SW 1271 (cell line): Measurements from ENCODE around the gene ADCY1.
A peak's percentile ranks its signal among the peaks of the same experiment; 100 is the strongest.
"Not testable (repeated sequence)": the region's sequence is repeated elsewhere in the genome, so short reads cannot be mapped to it uniquely, and the experiment has no call there.

Source experiments
- DNase-seq, 2 experiments: peaks; one replicate each; lab custom pipeline; 2025; lab: John Stamatoyannopoulos, UW

ADCY1 gene

DNA sequence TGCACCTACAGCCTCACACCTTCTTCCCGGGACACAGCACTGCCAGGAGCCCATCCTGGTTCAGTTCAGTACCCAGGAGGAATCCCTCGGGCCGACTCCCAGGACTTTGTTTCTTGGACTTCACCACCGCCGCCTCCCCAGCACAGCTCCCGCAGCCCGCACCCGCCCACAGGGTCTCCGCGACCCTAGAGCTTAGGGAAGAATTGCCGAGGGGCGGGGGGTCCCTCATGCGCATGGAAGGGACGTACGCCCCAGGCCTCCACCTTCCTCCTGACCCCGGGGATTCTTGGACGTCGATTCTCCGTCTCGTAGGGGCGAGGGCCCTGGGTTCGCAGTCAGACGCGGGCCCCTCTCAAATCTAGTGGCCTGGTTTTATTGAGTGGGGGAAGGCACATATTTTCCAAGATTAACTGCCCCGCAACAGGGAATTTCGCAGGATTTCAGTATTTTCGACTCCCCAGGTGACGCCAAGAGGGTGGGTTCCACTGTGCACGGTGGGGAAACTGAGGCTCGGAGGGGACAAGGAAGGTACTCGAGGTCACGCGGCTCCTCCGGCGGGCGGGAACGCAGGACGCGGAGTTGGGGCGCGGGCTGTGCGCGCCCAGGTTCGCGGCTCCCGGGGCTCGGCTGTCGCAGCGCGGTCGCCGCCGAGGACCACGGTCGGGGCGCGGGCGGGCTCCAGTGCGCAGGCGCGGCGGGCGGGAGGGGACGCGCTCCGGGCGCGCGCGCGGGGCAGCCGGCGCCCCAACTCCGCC lies at the start of gene ADCY1:
Gene ADCY1 (plus strand): TSS at position 708 of the 755 bp plus-strand sequence. CDS start 176 bp downstream, outside the sequence.
- DNase-seq, result no peak

DNA sequence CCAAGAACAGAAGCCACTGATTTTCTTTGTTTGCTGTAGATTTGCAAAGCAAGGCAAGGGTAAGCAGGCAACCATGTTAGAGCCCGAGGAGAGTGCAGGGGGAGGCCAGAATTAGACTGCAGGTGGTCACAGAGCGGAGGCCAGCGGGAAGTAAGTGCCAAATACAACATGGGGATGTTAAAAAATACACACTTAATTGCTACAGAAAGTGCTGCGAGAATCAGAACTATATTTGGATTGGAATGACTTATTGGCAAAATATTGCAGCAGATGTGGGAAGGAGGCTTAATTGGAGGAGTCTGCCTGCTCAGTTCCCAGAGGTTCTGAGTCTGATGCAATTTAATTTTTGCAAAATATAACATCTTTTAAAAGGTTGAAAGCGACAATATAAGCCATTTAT lies 49.7 kb upstream of the ADCY1 start:
- no peak for DNase-seq

DNA sequence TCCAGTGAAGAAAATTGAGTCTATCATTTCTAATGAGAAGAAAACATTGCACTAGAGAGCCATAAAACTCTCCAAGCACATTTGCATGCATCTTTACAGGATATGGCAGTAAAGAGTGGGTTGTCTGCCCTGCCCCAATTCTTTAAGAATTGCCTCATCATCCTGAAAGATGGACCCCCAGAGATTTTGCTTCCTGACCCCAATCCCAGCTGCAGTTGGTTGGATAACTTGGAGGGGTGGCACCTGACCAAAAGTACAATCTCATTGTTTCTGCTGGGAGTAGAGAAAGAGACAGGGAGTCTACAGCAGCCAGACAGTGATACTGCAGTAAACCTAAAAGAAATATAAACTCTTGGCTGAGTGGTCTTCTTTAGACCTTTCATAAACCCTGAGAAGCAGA lies 49.1 kb upstream of the ADCY1 start:
- no peak for DNase-seq

DNA sequence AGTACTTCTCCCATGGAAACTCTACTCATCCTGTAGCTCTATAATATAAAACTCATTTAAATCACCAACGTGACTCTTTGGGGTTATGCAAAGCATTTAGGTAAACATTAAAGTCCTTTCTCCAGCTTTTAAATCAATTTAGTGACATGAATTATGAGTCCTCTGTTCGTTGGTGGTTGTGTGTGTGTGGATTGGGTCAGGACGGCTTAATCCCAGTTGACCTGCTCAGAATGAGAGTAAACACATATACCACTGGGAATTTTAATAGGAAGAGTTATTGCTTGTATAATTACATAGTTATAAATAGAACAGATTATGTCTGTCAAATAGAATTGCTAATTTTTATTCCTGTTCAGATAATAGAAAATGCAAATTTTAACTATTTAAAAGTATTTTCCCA lies 30.7 kb upstream of the ADCY1 start:
- DNase-seq, result no peak

DNA sequence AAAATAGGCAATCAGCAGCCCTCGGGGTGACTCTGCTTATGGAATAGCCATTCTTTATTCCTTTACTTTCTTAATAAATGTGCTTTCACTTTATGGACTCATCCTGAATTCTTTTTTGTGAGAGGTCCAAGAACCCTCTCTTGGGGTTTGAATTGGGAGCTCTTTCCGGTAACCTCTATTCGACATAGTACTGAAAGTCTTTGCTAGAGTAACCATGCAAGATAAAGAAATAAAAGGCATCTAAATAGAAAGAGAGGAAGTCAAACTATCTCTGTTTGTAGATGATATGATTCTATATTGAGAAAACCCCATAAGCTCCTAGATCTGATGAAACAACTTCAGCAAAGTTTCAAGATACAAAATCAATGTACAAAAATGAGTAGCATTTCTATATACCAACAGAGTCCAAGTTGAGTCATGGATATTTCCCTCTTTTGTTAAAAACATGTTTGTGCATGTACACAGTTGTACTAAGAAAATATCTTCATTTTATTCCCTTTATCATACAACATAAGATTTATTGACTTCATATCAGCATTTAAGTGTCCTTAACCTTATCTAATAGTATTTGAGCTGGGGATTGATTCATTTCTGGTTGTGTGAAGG lies 29.0 kb upstream of the ADCY1 start:
- not testable (repeated sequence) for DNase-seq

DNA sequence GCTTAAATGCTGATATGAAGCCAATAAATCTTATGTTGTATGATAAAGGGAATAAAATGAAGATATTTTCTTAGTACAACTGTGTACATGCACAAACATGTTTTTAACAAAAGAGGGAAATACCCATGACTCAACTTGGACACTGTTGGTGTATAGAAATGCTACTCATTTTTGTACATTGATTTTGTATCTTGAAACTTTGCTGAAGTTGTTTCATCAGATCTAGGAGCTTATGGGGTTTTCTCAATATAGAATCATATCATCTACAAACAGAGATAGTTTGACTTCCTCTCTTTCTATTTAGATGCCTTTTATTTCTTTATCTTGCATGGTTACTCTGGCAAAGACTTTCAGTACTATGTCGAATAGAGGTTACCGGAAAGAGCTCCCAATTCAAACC lies 25.3 kb upstream of the ADCY1 start:
- DNase-seq, result not testable (repeated sequence)

DNA sequence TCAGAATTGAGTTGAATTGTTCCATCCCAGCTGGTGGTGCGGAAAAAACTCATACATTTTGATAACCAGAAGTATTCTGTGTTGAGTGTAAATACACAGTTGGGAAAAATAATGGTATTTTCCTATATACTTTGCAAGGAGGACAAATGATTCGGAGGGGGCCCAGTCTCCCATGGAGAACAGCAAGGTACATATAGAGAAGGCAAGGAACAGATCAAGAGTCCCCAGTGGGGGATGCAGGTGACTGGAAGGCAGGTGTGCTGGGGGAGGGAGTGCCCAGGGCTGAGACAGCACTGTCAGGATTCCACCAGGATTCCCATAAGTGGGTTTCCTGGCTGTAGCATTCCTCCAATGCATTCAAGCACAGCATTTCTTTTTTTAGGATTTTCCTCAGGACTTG lies 10.8 kb upstream of the ADCY1 start:
- no peak for DNase-seq

DNA sequence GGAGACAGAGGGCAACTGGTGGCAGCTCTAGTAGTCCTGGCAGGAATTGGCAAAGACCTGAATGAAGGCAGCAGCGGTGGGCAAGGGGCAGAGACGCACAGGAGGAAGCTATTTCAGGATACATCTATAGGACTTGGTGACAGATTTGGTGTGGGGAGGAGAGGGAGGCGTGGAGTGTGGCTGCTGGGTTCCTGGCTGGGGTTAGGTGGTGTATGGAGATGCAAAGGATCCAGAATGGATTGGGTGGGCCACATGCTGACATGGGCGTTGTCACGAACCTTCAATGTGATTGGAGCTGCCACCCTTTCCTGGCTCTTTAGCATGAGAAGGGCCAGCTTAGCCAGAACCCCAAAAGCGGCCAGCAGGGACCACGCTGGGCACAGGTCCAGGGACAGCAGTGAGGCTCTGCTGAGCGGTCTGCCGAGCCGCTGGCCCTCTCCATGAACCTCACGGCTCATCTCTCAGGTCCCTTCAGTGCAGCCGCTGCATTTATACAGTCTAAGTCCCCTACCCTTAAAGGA lies 10.2 kb upstream of the ADCY1 start:
- no peak for DNase-seq

DNA sequence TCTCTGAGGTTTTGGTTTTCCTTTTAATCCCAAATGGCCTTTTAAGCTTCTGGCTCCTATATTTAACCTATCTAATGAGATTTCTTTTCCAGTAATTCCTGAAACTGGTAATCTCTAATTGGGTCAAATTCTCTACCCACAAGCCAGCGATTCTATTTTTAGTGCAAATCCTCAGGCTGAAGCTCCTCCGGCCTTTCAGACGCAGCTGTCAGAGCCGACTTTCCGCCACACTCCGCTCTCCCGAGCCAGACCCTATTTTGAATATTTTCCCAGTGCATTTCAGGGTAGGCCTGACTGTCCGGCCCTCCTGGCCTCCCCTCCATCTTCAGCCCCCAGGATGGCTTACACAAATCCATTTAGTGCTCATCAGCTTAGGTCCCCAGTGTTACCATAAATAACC lies 9.7 kb upstream of the ADCY1 start:
- DNase-seq, result no peak

DNA sequence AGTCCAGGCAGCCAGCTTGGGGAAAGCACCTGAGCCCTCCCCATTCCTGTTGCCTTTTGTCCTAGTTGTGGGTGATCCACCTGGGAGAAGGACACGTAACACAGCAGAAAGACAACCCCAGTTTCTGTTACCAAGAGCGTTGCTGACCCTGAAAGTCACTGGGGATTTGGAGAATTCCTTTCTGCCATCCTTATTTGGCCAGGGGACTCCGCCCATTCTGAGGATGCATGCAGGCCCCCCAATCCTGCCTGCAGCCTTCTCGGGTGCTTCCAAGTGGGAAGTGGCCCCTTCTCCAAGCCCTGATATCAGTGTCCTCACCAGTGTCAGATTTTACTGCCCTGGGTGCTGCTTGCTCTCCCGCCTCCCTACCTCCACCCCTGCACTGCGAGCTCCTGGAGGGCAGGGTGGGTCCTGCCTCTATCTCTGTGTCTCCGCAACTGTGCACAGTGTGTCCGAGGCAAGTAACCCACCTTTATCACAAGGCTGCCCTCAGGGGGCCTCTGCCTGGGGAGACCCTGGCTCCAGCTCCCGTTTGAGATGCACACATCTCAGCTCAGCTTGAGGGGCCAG lies 9.2 kb upstream of the ADCY1 start:
- no peak for DNase-seq

DNA sequence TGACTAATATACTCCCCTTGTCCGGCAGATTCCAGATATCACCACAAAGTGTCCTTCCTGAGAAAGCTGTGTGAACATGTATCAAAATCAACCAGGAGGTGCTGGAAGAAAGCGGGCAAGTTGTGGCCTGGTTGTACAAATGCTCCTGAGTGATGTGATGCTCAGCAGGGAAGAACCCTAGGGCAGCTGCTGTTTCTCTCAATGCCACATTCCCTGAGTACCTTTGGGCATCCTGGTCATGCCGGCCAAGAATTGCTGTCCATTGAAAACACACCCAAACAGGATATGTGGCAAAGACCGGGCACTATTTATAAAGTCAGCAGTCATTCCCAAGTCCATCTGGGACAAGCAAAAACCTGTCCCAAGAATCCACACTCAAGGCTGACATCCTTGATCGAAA lies 7.8 kb upstream of the ADCY1 start:
- no peak for DNase-seq

DNA sequence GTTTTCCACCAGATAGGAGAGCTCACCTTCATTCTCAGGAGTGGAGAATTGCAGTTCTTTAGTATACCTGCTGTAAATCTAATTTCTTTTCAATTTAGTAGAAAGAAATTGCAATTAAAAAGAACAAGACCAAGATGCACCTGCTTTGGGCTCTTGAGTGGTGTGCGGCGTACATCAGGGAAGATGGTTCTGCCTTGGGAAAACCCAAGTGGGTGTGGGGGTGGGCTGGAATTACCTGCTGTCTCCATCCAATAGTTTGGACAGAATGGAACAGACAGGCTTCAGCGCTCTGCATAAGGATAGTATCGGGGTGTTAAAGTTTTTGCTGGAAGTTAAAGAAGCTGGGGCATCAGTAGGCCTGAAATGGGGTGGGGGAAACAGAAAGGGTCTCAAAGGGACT lies 7.2 kb upstream of the ADCY1 start:
- no peak for DNase-seq

DNA sequence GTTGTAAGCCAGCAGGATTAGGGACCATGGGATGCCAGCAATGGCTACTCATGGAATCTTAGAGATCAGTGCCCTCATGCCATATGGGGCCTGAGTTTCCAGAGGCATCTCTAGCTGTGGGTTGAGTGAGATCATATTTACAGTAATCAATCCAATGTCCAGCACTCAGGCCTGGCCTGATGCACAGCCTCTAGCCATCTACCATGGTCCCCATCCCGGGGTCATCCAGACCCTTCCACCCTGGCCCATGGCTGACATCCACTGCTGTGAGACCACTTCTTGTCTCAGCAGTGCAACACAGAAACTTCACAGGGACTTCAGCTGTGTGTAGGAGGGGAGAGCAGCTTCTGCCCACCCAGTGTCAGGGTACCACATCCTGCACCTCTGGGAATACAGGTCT lies 6.5 kb upstream of the ADCY1 start:
- DNase-seq, result no peak

DNA sequence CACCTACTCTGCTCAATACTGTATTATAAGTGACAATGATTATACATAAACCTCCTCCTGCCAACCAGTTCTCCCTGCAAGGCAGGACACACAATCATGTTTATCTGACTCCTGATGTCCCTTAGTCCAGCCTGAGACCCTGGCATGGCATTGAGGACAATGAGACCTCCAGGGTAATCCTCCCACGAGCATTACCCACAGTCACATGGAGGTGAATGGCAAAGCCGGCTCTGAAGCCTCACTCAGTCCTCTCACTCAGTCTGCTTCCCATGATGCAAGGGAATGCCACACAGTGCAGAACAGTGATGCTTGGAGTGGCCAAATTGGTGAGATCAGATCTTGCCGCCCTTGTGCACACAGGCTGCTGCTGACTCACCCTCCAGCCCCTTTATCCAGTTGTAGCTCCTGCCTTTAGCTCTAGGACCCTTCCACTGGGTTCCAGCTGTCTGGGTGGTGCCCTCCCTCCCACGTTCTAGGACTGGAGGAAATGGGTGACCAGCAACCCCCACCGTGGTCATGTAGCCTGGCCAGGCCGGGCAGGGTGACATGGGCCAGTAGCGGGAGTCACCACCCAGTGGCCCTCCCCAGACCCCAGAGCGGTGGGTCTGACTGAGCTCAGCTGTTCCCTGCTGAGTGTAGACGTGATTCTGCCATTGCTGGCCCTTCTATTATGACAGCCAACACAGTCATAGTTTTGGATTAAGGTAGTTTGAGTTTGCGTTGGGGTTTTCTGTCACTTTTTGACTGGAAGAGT lies 5.5 kb upstream of the ADCY1 start:
- no peak for DNase-seq

DNA sequence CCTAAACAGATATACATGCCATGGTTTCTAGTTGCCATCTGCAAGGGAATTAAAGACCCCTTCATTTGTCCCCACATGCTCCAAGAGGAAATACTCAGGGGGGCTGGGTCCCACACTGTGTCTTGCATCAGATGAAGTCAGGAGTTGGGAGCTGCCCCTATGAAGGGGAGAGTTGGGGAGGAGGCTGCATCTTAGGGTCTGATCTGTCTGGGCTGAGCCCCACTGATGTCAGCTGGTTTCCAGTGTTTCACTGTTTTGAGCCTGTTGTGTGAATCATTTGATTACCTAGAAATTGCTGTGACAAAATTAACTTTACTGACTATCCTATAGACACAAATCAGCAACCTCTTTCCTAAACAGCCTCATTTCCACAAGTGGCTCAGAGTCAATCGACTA lies 4.9 kb upstream of the ADCY1 start:
- DNase-seq, result no peak

DNA sequence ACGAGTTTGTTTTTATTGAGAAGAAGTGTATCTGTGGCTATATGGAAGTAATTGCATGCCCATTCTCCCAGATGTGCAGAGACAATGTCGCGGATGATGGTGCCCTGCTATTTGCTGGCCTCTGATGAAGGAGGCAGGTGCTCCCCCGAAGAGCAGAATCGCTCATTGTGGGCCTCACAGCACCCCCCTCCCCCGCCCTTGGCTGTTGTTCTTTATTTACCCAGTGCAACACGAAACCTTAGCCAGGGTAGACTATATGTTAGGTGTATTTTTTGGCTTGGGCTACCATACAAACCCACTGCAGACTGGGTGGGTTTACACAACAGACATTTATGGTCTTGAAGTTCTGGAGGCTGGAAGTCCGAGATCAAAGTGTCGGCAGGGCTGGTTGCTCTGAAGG lies 3.4 kb upstream of the ADCY1 start:
- DNase-seq, result no peak

DNA sequence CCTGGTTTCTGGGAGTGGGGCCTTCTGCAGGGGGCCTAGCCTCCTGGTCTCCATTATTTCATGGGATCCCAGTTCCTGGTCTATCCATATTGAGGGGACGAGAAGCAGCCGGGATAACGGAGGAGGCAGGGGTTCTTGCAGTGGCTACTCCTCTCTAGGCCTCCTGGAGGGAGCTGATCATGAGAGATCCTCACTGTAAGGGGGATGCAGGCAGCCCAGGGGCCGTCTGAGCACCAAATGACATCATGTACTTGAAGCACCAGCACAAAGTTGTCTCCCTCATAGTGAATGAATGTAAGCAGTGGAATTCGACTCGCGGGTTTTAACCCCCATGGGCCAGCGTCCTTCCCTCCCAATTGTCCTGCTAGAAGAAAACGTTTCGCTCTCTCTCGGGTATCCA lies 964 bp upstream of the ADCY1 start:
- no peak for DNase-seq

DNA sequence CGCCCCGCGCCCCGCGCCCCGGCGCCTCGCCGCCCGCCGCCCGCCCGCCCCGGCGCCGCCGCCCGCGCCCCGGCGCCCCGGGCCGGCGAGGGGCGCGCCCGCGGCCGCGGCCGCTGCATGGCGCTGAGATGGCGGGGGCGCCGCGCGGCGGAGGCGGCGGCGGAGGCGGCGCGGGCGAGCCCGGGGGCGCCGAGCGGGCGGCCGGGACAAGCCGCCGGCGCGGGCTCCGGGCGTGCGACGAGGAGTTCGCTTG lies 174 bp downstream of the ADCY1 start:
- DNase-seq, result no peak

DNA sequence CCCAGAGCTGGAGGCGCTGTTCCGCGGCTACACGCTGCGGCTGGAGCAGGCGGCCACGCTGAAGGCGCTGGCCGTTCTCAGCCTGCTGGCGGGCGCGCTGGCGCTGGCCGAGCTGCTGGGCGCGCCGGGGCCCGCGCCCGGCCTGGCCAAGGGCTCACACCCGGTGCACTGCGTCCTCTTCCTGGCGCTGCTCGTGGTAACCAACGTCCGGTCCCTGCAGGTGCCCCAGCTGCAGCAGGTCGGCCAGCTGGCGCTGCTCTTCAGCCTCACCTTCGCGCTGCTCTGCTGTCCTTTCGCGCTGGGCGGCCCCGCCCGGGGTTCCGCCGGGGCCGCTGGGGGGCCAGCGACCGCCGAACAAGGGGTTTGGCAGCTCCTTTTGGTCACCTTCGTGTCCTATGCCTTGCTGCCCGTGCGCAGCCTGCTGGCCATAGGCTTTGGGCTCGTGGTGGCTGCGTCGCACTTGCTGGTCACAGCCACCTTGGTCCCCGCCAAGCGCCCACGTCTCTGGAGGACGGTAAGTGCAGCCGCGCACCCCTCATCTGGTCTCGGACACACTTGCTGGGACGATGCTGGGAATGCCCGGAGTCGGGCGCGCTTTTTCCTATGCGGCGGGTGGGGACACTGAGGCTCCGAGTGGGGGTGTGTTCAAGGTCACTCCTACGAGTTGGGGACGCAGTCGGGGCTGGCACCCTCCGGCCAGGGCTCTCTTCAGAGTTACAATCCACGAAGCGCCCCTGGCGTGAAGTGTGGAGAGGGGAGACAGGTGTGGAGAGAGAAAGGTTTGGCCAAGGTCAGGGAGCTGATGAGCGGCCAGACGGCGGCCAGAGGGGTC lies 717 bp downstream of the ADCY1 start:
- DNase-seq, result peak in 1 of 2 experiments; percentile 29

DNA sequence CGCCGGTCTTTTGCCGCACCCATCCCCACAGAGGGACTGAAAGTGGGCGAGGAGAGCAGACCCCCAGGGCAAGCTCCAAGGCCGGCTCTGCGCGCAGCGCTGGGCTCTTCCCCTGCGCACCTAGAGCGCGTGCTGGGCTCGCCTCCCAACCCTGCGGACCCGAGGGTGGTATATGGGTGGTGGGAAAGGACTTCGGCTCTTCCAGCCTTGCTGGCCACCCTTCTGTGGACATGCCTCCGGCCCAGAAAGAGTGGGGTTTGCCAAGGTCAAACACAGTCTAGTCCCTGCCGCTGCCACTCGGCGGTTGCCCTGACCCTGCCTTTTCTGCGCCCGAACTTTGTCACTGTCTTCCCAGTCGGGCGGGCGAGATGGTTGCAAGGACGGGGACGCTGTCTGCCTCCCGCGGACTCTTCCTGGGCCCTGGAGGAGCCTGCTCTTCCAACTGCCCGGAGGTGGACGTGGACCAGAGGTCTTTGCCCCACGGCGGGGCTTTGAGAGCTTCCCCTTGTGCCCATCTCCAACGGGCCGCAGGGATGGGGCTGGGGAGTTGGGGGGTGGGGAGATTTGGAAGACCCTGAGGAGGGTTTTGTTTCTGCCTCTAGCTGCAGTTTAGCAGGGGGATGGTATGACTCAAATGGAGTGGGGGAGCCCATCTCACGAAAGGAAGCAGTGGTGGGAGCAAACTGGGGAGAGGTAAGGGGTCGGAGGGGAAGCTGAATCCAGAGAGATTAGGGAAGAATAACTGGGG lies 1.5 kb downstream of the ADCY1 start:
- no peak for DNase-seq

DNA sequence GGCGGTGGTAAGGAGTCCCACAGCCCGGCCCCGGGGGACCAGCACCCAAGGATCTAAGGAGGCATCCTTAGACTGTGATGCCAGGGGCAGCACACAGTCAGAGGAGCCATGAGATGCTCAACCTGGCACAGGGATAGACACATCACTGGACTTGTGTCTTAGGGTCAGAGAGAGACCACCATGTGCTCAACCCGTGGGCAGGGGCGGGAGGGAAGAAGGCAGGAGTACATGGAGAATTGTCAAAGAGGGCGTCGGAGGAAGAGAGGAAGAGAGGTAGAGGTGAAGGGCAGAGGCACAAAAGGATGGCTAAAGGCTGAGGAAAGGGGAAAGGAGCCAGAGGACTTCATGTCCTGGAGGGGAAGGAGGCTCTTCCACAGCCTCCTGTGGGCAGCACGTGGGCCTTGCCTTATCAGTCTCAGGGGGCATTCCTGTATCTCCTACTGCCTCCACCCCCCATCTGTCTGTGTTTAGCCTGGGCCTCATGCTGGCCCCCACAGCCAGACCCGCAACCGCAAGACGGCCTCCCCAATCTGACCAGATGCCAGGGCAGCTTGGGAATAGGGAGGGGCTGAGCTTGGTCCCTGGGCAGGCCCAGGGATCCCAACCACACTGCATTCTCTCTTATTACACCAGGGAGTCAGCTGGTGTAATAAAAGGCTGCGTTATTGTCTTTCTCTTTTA lies 2.2 kb downstream of the ADCY1 start:
- no peak for DNase-seq
